GM19035 (cell line): Measurements from ENCODE around the gene OR5AU1.
A peak's percentile ranks its signal among the peaks of the same experiment; 100 is the strongest.

Source experiments
- ATAC-seq: cut with Tn5 transposase; IDR thresholded peaks from one replicate; pipeline ENCODE4 v1.9.1; 2021; ENCODE audit not compliant: unreplicated experiment

OR5AU1 gene

DNA sequence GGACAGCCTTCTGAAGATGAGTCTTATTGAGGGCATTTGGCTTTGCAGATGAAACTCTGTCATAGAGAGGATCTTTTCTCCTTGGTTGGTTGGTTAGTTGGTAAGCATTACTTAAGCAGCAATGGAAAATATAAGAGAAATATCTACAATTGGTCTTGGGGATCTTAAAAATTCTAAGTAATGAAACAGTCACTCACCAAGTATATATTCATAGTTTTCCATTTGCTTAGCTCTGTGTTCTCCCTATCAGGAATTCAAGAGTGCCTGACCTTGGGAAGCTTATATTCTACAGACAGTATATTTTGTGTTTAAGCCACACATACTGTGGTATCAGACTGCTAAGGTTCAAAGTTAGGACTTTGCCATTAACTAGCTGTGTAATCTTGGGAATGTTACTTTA is at the start of gene OR5AU1:
Gene OR5AU1, minus strand, starts transcription at position 101 of the 400 bp plus-strand sequence. CDS start 191 bp downstream, outside the sequence.
- no peak for ATAC-seq

- no peak for ATAC-seq
Observed at GRCh38 chr14:21205026-21205677, 49.3 kb upstream of the OR5AU1 start.

DNA sequence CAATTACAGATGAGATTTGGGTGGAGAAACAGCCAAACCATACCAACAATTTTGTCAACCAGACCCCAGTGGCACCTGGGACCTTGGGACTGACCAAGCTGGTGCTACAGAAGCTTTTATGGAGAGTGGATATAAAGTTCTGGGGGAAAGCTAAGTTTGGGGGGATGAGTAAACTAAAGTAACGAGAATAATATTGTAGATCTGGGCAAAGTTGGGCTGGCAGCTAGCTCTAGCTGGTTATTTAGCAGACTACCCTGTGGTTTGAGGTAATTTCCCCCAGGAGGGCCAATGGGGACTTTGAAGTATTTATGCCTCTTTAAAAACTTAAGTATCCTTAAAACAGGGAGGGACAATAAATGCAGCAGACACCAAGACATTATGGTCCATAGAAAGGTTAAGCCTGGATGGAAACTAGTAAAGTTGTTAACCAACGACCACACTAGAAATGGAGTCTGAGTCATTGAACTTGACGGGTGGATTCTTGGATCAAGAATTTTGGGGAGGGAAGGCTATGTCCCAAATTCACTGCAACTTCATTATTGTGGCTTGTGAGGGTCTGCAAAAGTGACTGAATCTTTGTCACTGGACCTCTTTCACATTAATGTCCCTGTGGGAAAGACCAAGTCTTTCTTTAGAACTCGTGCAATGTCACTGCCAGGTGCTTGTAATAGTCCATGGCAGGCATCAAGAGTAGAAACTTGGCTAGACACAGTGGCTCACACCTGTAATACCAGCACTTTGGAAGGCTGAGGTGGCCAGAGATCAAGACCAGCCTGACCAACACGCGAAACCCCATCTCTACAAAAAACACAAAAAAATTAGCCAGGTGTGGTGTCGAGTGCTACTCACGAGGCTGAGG is 48.5 kb upstream of the OR5AU1 start:
- no peak for ATAC-seq

DNA sequence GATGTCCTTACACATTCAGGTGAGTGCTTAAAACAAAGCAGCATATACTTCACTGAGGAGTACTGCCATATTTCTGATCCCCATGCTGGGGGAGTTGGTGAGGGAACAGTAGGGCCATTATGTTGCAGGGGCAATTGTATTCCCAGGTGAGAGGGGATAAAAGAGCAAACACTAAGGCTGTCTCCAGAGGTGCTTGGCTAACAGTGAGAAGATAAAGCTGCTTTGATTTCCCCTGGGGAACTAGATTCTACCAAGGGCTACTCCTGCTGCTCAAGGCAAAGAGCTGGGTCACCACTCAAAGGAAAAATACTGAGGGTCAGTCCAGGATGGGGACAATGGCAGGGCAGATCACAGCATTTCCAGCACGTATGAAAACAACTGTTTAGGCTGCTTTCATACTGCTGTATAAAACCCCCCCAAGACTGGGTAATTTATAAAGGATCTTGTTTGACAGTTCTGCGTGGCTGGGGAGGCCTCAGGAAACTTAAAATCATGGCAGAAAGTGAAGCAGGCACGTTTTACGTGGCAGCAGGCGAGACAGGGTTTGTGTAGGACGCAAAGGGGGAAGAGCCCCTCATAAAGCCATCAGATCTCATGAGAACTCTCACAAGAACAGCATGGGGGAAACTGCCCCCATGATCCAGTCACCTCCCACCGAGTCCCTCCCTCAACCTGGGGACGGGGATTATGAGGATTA is 47.8 kb upstream of the OR5AU1 start:
- ATAC-seq, result no peak

GRCh38 chr14:21202463-21203358 is 46.8 kb upstream of the OR5AU1 start:
- no peak for ATAC-seq

DNA sequence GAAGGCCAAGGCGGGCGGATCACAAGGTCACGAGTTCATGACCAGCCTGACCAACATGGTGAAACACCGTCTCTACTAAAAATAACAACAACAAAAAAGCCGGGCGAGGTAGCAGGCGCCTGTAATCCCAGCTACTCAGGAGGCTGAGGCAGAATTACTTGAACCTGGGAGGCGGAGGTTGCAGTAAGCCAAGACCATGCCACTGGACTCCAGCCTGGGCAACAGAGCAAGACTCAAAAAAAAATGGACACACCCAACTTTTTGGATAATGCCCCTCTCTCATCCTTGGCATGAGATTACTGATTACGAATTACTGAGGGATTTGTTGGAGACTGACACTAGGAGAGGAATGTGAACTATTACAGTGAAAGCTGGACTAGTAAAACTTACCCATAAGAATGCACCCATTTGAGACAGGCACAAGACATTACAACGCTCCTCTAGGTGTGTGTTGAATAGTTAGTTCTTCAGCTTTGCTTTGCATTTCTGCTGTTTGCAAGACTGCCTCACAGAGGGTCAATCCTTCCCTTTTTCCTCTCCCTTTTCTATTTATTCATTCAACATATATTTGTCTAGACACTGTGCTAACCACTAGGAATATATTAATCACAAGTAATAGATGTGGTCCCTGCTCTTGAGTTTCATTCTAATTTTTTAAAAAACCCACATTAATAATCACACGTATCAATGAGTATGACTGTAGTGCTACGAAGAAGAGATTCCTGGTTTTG is 46.0 kb upstream of the OR5AU1 start:
- ATAC-seq, result no peak

GRCh38 chr14:21200752-21201461 is 45.0 kb upstream of the OR5AU1 start:
- no peak for ATAC-seq

DNA sequence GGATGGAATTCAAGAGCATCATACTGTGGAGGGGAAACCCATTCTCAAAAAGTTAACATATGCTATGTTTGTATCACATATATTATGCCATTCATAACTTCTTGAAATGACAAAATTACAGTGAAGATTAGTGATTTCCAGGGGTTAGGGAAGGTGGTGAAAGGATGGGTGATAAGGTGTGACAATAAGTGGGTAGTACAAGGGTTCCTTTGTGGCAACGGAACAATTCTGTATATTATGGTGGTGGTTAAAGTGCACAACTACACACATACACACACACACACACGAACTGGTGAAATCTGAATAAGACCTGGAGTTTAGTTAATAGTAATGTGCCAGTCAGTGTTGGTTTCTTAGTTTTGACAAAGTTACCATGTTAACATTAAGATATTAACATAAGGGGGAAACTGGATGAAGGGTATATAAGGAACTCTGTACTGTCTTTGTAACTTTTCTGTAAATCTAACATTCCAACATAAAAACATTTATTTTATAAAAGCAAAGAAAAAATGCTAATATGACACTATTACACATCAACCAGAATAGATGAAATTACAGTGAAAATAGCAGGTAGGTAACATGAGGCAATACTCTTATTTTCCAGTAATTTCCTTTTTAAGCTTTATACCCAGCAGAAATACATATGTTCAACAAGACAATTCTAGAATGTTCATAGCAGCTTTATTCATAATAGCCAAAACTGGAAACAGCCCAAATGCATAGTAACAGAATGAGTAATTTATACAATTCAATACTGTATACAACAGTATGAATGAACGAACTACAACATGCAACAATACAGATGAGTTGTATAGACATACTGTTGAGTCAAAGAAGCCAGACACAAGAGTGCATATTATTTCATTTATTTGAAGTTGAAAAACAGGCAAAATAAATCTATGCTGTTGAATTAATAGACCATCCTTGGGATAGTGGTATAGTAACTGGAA is 44.0 kb upstream of the OR5AU1 start:
- ATAC-seq, result no peak

DNA sequence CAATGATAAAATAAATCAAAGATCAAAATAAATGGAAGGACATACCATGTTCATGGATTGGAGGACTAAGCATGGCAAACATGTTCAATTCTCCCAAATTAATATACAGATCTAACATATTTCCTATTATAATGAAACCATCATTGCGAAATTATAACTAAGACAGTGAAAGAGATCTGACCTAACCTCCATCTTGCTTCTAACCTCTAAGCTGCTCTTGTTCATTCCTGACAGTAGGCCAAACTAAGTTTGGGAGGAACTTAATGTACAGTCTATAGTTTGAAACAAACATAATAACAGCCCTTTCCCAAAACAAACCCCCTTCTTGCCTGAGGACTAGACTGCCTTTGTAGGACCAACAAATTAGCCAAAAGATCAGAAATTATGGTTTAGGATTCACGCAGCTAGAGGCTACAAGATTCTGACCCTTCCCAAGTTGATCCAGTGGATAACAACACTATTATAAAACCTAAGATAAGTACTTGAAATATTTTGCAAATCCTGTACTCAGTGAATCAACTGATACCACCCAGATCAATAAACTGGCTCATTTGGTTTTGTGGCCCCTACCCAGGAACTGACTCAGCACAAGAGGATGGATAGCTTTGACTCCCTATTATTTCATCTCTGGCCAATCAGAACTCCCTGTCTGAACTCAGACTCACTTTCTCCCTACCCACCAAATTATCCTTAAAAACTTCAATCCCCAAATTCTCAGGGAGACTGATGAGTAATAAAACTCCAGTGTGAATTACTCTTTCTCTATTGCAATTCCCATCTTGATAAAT is 41.7 kb upstream of the OR5AU1 start:
- no peak for ATAC-seq

- no peak for ATAC-seq
Observed at GRCh38 chr14:21194597-21194996, 38.7 kb upstream of the OR5AU1 start.

GRCh38 chr14:21192875-21193535 is 37.1 kb upstream of the OR5AU1 start:
- ATAC-seq, result no peak

DNA sequence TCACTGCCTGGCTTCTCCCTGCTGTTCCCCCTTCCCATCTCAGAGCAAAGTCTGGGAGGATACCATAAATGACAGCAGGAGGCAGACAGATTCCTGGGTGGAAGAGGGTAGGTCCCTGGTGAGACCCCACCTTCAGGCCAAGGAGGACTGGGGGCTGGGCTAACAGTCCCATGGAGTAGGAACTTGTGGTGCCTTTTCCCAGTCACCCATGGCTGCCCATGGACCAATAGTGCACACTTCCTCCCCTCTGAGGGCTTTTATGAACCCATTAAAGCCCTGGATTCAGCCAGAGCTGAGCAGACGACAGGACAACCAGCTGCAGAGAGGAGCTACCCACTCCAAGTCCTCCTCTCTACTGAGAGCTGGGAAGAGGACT is 36.6 kb upstream of the OR5AU1 start:
- no peak for ATAC-seq

GRCh38 chr14:21191809-21192446 is 36.1 kb upstream of the OR5AU1 start:
- ATAC-seq, result peak; percentile 86

DNA sequence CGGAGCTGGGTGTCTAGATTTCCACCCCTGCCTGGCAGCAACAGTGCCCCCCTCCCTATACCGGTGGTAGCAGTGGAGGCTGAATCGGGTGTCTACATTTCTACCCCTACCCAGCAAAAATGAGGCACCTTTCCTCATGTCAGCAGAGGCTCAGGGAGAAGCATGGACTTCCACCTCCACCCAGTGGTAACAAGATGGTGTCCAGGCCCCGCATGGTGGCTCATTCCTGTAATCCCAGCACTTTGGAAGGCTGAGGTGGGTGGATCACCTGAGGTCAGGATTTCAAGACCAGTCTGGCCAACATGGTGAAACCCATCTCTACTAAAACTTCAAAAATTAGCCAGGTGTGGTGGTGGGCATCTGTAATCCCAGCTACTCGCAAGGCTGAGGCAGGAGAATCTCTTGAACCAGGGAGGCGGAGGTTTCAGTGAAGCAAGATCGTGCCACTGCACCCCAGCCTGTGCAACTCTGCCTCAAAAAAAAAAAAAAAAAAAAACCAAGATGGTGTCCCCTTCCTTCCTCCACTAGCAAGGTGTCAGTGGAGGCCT is 35.5 kb upstream of the OR5AU1 start:
- ATAC-seq, result no peak

- no peak for ATAC-seq
Observed at GRCh38 chr14:21185491-21185890, 29.6 kb upstream of the OR5AU1 start.

DNA sequence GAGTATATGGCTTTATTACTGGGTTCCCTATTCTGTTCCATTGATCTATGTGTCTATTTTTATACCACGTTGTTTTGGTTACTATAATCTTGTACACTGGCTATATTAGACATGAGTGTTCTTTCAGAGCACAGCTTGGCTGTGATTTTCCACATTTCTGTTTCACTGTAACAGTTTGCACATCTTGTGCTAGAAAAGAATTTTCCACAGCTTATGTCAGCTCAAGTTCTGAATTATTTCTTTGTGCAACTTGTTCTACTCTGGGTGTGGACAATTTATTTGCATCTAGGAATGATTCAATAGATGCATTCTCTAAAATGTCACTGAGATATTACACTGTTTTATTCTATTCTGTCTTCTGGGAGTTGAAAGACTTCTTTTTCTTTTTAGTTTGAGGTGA is 28.4 kb upstream of the OR5AU1 start:
- ATAC-seq, result no peak
